SK-N-SH treated with all-trans-retinoic acid at 6 μM for 48 hours (cell line): ENCODE measurements around the gene NAT8L.

Source experiments
- ATAC-seq: fragments of 200-7000 bp; cut with Tn5 transposase; 3 replicates; pipeline ENCODE4 v1.9.1; 2020; ENCODE audit warnings: mild to moderate bottlenecking, moderate library complexity
- ARNTL ChIP-seq: fragments of 450-650 bp; formaldehyde crosslinking; IDR thresholded peaks from 2 replicates; pipeline ENCODE4 v1.5.0; 2020; ENCODE audit warnings: low read depth, mild to moderate bottlenecking, moderate library complexity, borderline replicate concordance
- BACH2 ChIP-seq: fragments of 250-450 bp; sonication (Bioruptor Pico); IDR thresholded peaks from 2 replicates; pipeline ENCODE4 v1.9.0; 2021; ENCODE audit warnings: mild to moderate bottlenecking, borderline replicate concordance
- CSDC2 ChIP-seq: fragments of 250-450 bp; sonication (Bioruptor Pico); IDR thresholded peaks from 2 replicates; pipeline ENCODE4 v1.5.0; 2020; ENCODE audit warnings: mild to moderate bottlenecking, moderate library complexity
- GLIS3 ChIP-seq: fragments of 250-450 bp; sonication (Bioruptor Pico); IDR thresholded peaks from 2 replicates; pipeline ENCODE4 v1.5.0; 2020; ENCODE audit warnings: mild to moderate bottlenecking, moderate library complexity
- ISL1 ChIP-seq: fragments of 250-450 bp; sonication (Bioruptor Pico); IDR thresholded peaks from 2 replicates; pipeline ENCODE4 v2.1.2; 2022; ENCODE audit warnings: mild to moderate bottlenecking, moderate library complexity
- OSR1 ChIP-seq: fragments of 250-450 bp; sonication (Bioruptor Pico); IDR thresholded peaks from 2 replicates; pipeline ENCODE4 v1.8.0; 2022; ENCODE audit warnings: moderate library complexity, mild to moderate bottlenecking, inconsistent platforms
- PATZ1 ChIP-seq: fragments of 250-450 bp; sonication (Bioruptor Pico); IDR thresholded peaks from 2 replicates; pipeline ENCODE4 v1.8.0; 2020; ENCODE audit warnings: mild to moderate bottlenecking, moderate library complexity, borderline replicate concordance
- PPARA ChIP-seq: fragments of 250-450 bp; sonication (Bioruptor Pico); IDR thresholded peaks from 2 replicates; pipeline ENCODE4 v1.5.0; 2020; ENCODE audit warnings: mild to moderate bottlenecking, borderline replicate concordance
- RARB ChIP-seq: fragments of 250-450 bp; sonication (Bioruptor Pico); IDR thresholded peaks from 2 replicates; pipeline ENCODE4 v1.8.0; 2021; ENCODE audit warnings: mild to moderate bottlenecking, moderate library complexity
- TCF4 ChIP-seq: fragments of 250-450 bp; sonication (Bioruptor Pico); IDR thresholded peaks from 2 replicates; pipeline ENCODE4 v1.8.0; 2021; ENCODE audit warnings: mild to moderate bottlenecking, moderate library complexity, borderline replicate concordance
- TOX ChIP-seq: fragments of 250-450 bp; sonication (Bioruptor Pico); IDR thresholded peaks from 2 replicates; pipeline ENCODE4 v1.8.0; 2021; ENCODE audit warnings: mild to moderate bottlenecking, moderate library complexity, borderline replicate concordance
- TSHZ2 ChIP-seq: fragments of 250-450 bp; sonication (Bioruptor Pico); IDR thresholded peaks from 2 replicates; pipeline ENCODE4 v1.5.0; 2020; ENCODE audit warnings: mild to moderate bottlenecking, moderate library complexity
- ZC3H10 ChIP-seq: fragments of 250-450 bp; sonication (Bioruptor Pico); IDR thresholded peaks from 2 replicates; pipeline ENCODE4 v1.5.1; 2021; ENCODE audit warnings: mild to moderate bottlenecking, moderate library complexity
- ZFP3 ChIP-seq: fragments of 250-450 bp; sonication (Bioruptor Pico); IDR thresholded peaks from 2 replicates; pipeline ENCODE4 v1.5.0; 2020; ENCODE audit warnings: mild to moderate bottlenecking, moderate library complexity
- ZFP30 ChIP-seq: fragments of 450-650 bp; formaldehyde crosslinking; IDR thresholded peaks from 2 replicates; pipeline ENCODE4 v1.5.0; 2022; ENCODE audit warnings: mild to moderate bottlenecking, moderate library complexity
- ZNF565 ChIP-seq: fragments of 450-650 bp; formaldehyde crosslinking; conservative IDR thresholded peaks from 2 replicates; pipeline ENCODE4 v1.5.0; 2020; ENCODE audit warnings: low read depth, mild to moderate bottlenecking, moderate library complexity
- ZNF8 ChIP-seq: fragments of 450-650 bp; formaldehyde crosslinking; IDR thresholded peaks from 2 replicates; pipeline ENCODE4 v1.5.0; 2020; ENCODE audit warnings: mild to moderate bottlenecking, moderate library complexity
- TF ChIP-seq, protein P1 (sequence below): fragments of 250-450 bp; sonication (Bioruptor Pico); IDR thresholded peaks from 2 replicates; pipeline ENCODE4 v1.5.1; 2021; ENCODE audit warnings: mild to moderate bottlenecking, moderate library complexity
- TF ChIP-seq, protein P2 (sequence below): fragments of 250-450 bp; sonication (Bioruptor Pico); IDR thresholded peaks from 2 replicates; pipeline ENCODE4 v1.8.0; 2021; ENCODE audit warnings: low read depth, mild to moderate bottlenecking, moderate library complexity, borderline replicate concordance

NAT8L gene

GRCh38 chr4:2068566-2068965 lies 9.4 kb downstream of the NAT8L start:
- no peak for ATAC-seq
- TF ChIP-seq CSDC2 (no peak), RARB (CRISPR knock-in tag) (no peak), OSR1 (CRISPR knock-in tag) (no peak), GLIS3 (CRISPR knock-in tag) (no peak), TCF4 (CRISPR knock-in tag) (no peak), ARNTL (CRISPR knock-in tag) (no peak)

DNA sequence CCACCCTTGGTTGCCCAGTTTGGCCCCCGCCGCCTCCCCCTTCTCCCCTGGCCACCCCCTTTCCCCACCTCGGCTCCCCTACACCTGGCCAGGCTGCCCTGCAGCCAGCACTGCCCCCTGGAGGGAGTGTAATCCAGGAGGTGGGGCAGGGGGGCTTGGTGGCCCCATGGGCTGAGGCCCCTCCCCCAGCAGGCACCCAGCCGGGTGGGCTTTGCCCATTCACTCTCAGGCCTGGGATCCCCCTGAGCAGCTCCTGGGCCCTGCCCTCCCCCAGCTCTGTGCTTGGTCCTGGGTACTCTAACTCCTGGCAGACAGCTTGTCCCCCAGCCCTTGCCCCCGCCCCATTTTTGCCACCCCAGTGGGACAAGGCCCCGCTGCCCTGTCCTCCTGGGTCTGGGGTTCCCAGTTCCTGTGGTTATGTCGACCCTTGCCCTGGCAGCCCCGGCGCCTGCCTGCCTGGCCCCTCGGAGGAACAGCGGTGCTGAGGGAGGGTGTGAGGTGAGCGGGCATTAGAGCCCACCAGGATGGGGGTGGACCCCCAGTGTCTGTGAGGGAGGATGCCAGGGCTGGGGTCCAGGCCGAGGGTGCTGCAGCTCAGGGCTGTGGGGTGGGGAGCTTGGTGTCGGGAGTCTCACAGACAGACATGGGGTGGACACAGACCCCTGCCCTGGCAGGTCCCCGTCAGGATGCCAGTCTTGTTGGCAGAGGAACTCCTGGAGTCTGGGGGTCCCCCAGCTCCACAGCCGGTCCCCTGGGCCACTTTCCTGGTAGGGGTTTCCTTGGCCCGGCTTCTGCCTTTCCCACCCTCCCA lies 10.2 kb downstream of the NAT8L start:
- no peak for TF ChIP-seq PPARA (CRISPR knock-in tag)
- TF ChIP-seq, protein P1, sequence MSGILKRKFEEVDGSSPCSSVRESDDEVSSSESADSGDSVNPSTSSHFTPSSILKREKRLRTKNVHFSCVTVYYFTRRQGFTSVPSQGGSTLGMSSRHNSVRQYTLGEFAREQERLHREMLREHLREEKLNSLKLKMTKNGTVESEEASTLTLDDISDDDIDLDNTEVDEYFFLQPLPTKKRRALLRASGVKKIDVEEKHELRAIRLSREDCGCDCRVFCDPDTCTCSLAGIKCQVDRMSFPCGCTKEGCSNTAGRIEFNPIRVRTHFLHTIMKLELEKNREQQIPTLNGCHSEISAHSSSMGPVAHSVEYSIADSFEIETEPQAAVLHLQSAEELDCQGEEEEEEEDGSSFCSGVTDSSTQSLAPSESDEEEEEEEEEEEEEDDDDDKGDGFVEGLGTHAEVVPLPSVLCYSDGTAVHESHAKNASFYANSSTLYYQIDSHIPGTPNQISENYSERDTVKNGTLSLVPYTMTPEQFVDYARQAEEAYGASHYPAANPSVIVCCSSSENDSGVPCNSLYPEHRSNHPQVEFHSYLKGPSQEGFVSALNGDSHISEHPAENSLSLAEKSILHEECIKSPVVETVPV = no peak
- TF ChIP-seq ISL1 = no peak
- no peak for TF ChIP-seq ZFP30 (CRISPR knock-in tag)
- no peak for TF ChIP-seq ZFP3 (CRISPR knock-in tag)
- no peak for TF ChIP-seq TCF4 (CRISPR knock-in tag)
- no peak for TF ChIP-seq ZNF565
- no peak for TF ChIP-seq OSR1 (CRISPR knock-in tag)
- TF ChIP-seq ARNTL (CRISPR knock-in tag) = no peak
- no peak for TF ChIP-seq ZC3H10 (CRISPR knock-in tag)
- TF ChIP-seq CSDC2 = no peak
- no peak for TF ChIP-seq ZNF8
- no peak for TF ChIP-seq TOX (CRISPR knock-in tag)
- no peak for TF ChIP-seq GLIS3 (CRISPR knock-in tag)
- no peak for TF ChIP-seq TSHZ2
- ATAC-seq = no peak

- no peak for ATAC-seq
- no peak for TF ChIP-seq ZFP30 (CRISPR knock-in tag)
- TF ChIP-seq RARB (CRISPR knock-in tag) = no peak
- TF ChIP-seq PATZ1 (CRISPR knock-in tag) = no peak
These were observed 10.9 kb downstream of the NAT8L start for GRCh38 chr4:2069986-2070385.

DNA sequence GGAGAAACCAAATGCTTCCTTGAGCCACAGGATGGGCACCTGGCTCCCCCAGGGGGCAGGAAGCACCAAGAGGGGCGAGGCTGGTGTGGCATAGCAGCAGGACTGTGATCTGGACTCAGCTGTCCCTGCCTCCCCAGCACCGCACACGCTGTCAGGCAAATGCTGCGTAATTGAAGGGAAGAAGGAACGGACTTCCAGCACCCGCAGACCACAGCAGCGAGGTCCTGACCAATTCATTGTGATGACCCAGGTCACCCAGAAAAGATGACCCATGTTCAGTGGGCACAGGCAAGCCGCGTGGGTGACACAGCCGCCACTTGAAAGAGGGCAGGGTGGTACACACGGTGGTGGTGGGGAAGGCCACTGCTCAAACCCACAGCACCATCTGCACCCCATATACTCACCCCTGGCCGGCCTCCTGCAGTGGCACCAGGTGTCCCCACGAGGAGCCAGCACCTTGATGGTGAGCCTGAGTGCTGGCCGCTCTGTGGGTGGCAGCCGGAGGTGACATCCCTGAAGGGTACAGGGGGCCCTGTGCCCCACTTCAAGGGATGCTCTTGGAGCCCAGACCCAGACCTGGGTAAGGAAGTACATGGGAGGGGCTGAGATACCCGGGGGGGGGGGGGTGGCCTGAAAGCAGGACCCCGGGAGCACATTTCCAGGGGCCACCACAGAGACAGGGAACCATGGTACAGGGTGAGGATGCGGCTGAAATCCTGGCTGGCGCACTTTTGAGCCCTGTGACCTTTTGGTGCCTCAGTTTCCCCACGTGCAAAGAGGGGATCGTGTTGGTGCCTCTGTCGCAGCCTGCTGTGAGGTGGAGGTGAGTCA lies 11.5 kb downstream of the NAT8L start:
- no peak for ATAC-seq
- no peak for TF ChIP-seq PATZ1 (CRISPR knock-in tag)
- TF ChIP-seq RARB (CRISPR knock-in tag) = no peak
- TF ChIP-seq OSR1 (CRISPR knock-in tag) = no peak
- no peak for TF ChIP-seq ZNF8
- no peak for TF ChIP-seq ARNTL (CRISPR knock-in tag)
- no peak for TF ChIP-seq BACH2 (CRISPR knock-in tag)
- no peak for TF ChIP-seq GLIS3 (CRISPR knock-in tag)
- TF ChIP-seq ISL1 = no peak
- TF ChIP-seq, protein P2, sequence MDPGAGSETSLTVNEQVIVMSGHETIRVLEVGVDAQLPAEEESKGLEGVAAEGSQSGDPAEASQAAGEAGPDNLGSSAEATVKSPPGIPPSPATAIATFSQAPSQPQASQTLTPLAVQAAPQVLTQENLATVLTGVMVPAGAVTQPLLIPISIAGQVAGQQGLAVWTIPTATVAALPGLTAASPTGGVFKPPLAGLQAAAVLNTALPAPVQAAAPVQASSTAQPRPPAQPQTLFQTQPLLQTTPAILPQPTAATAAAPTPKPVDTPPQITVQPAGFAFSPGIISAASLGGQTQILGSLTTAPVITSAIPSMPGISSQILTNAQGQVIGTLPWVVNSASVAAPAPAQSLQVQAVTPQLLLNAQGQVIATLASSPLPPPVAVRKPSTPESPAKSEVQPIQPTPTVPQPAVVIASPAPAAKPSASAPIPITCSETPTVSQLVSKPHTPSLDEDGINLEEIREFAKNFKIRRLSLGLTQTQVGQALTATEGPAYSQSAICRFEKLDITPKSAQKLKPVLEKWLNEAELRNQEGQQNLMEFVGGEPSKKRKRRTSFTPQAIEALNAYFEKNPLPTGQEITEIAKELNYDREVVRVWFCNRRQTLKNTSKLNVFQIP (CRISPR knock-in tag) = no peak
- no peak for TF ChIP-seq ZFP3 (CRISPR knock-in tag)
- TF ChIP-seq ZFP30 (CRISPR knock-in tag) = no peak
- TF ChIP-seq, all 23 proteins: peak for 0
